ENCODE data around the gene NPY4R.
"Not testable (repeated sequence)": the region's sequence is repeated elsewhere in the genome, so short reads cannot be mapped to it uniquely, and the experiment has no call there.

The NPY4R gene

GRCh38 chr10:46465765-46466164, at the start of gene NPY4R:
TSS of gene NPY4R (minus strand) at chr10:46465958. CDS start at chr10:46462635, 3,323 bp downstream.
- not testable (repeated sequence) for DNase-seq (ENCODE audit: low spot score)

GRCh38 chr10:46515366-46515765, 49.6 kb upstream of the NPY4R start:
- no peak for DNase-seq (ENCODE audit: low spot score)

GRCh38 chr10:46514899-46515298, 49.1 kb upstream of the NPY4R start:
- no peak for DNase-seq (ENCODE audit: low spot score)

- no peak for DNase-seq (ENCODE audit: low spot score)
Observed at GRCh38 chr10:46514431-46514861, 48.7 kb upstream of the NPY4R start.

DNA sequence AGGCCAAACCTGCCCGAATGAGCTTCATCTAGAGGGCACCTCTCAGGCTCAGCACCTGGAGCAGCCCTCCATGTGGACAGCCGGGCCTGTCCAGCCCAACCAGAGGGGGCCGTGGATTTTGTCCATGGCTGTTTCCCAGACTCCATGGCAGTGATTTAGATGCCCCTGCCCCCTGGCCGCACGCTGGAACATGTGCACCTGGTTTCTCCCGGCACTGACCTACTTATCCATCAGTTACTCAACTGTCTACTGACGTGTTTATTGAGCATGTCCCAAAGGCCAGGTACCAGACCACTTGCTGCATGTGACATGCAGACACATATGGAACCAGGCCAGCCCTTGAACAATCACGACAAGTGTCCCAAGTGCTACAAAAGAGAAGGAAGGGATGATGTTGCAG, 47.6 kb upstream of the NPY4R start:
- not testable (repeated sequence) for DNase-seq (ENCODE audit: low spot score)

DNA sequence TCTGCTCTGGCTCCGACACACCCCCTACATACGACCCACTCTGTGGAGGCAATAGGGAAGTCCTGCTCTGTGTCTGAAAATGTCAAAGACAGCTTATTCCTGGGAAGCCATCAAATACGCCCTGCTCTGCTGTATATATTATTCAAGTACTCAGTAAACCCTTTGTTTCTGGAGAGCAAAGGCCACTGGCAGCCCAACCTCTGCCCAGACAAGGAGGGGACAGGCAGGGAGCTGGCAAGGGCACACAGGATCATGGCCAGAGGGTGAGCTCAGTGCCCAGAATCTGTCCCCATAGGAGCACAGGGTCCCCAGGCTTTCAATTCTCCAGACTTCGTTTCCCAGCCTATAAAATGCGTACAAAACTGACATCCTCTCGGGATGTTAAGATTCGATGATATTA, 47.0 kb upstream of the NPY4R start:
- DNase-seq (ENCODE audit: low spot score): not testable (repeated sequence)

DNA sequence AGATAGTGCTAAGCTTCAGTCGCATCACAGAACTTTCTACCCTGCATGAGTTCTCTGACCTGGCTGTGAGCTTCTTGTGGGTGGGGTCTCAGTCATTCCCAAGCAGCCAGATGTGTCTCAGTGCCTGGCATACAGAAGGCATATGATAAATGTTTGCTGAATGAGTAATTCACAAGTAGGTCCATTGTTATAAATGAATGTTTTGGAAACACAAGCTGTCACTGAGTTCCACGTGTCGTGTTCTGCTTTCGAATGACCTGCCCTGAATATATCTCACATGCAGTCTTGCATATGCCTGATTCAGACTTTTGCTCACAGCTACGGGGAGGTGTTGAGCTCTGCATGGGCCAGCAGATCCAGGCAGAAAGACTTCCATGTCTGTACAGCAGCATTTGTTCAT, 46.2 kb upstream of the NPY4R start:
- DNase-seq (ENCODE audit: low spot score): not testable (repeated sequence)

DNA sequence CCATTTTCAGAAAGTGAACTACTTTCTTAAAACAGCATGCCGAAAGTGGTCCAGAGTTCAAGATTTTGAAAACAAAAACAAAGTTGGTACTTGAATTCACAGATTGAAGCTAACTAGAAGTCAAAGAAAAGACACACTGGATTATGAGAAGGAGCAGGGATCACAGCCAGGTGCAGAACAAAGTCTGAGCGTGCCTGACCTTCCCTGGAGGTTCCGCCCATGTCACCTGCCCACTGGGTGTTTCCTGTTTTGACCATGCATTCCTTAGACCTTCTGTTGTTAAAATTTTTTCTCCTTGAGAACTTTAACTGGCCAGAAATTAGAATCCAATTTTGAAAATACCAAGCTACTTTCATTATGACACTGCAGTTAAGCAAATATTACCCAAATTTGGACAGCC, 34.2 kb upstream of the NPY4R start:
- not testable (repeated sequence) for DNase-seq (ENCODE audit: low spot score)

- DNase-seq (ENCODE audit: low spot score): not testable (repeated sequence)
Observed at GRCh38 chr10:46498985-46499703, 33.4 kb upstream of the NPY4R start.

GRCh38 chr10:46497878-46498277, 32.1 kb upstream of the NPY4R start:
- DNase-seq (ENCODE audit: low spot score): not testable (repeated sequence)

GRCh38 chr10:46497401-46497800, 31.6 kb upstream of the NPY4R start:
- DNase-seq (ENCODE audit: low spot score): not testable (repeated sequence)

DNA sequence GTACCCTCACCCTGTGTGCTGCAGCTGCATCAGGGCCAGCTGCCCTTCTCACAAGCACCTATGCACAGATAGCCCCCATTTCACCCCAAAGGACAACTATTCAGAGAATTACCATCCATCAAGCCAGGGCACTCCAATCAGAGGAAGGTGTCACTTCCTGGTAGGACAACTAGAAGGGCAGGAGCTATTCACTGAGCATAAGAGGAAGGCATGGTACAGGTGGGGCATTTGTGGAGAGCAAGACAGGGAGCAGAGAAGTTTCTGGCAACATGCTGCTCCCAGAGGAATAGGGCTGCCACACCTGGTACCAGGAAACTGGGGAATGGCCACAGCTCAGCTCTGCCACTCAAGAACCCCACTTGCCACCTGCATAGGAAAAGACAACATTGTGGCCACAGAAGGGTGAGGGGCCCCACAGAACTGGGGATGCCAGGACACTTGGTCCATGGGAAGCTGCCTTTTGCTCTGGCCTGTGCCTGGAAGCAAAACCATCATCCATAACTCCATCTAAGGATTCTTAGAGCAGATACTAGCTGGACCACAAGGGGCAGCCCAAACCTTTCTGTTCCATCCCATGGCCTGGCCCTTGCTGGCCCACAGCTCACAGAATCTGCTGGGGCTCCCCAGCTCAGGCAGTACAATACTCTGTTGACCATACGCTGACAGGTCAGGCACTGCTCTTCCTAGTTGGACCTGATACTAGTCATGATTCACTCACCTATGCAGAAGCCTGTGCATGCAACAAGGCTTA, 25.8 kb upstream of the NPY4R start:
- not testable (repeated sequence) for DNase-seq (ENCODE audit: low spot score)

DNA sequence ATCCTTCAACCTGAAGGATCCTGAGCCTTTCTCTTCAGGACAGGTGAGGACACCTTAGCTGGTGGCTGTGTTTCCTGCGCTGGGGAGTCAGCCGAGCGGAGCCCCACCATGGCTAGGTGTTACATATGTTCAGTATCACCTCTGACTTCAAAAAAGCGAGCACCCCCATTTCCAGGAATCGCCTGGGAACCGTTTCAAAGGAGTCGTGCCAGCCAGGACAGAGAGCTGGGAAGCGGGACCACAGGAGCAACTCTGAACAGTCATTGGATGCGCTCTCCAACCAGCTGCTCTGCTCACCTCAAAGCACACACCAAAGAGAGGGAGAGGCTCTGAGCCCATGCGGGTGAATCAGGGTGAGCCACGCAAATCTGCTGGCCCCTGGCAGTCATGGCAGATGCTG, 24.5 kb upstream of the NPY4R start:
- DNase-seq (ENCODE audit: low spot score): not testable (repeated sequence)

- not testable (repeated sequence) for DNase-seq (ENCODE audit: low spot score)
Observed at GRCh38 chr10:46486459-46486858, 20.7 kb upstream of the NPY4R start.

DNA sequence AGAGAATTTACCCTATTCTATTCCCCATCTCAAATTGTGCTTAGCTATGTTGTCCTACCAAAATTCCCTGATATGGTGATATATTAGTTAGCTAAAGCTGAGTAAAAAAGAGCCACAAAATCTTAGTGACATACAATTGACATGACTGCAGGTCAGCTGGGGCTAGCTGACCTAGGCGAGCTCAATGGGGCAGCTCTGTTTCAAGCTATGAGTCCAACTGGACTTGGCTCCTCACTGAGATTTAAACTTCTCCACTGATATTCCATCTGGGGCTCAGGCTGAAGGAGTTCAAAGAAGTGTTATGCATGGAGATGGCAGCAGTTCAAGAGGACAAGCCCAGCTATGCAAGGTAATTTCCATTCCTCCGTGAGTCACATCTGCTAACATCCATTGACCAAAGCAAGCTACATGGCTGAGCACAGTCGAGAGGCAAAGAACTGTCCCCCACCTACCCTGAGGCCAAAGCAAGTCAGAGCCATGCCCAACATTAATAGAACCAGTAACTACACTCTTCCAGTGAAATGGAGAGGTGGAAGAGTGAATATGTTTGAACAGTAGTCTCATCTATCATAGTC, 9.1 kb upstream of the NPY4R start:
- not testable (repeated sequence) for DNase-seq (ENCODE audit: low spot score)

DNA sequence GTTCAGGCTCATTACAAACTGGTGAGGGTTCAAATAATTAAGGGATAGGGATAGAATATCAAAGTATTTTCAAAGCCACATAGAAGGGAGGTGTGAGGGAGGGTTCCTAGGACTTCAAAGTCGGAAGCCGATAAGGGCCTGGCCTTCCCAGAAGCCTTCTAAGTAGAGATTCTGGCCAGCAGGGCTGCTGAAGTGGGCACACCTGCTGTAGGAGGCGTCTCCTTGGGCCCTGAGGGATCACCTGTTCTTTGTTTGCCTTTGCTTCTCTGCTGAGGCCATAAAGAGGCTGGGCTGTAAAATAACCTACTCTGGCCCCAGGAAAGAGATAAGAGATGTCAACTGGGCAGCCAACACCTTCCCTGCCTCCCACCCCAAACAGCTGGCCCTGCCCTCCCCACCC, 8.0 kb upstream of the NPY4R start:
- not testable (repeated sequence) for DNase-seq (ENCODE audit: low spot score)

DNA sequence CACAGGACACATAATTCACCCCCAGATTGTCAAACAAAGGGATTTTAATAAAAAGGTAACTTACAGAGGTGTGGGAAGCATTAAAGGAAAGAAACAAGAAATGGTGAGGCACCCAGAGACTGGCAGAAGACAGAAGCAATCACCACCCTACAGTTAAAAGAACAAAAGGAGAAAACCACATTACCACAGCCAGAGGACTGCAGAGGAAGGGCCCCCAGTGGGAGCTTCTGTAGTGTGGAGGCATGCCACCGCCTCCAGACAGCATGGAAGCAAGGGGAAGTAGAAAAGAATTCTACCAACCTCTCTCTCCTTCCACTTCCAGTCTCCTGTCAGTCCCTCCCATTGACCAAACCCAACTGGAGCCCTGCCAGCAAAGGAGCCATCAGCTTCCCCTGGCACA, 4.4 kb upstream of the NPY4R start:
- DNase-seq (ENCODE audit: low spot score): not testable (repeated sequence)

DNA sequence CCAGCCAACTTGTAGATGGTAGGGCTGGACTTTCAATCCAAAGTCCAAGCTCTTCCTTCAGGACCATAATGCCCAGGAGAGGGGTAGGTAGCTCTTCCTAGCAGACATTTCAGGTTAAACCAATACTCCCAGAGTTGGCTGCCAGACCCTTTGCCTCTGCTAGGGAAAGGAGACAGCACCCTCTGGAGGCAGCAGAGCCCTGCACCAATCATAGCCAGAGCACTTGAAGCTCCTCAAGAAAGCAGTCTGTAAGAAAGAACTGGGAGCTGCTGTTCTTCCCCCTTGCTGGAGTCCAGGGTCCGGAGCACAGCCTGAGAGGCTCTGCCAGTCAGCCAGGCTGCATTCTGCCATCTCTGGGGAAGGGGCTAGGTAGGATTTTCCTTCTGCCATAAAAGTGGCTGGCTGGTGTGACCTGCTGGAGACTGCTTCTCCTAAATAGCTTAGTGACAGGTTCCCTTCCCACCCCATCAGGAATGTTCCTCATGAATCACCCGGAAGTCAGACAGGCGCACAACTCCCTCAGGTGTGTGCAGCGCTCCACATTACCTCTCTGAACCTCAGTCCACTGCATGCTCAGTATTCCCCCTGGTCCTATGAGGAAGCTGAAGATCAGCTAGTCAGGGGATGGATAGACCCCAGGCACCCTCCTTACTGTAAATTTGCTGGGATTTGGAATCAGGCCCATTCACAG, 2.5 kb upstream of the NPY4R start:
- DNase-seq (ENCODE audit: low spot score): not testable (repeated sequence)

- not testable (repeated sequence) for DNase-seq (ENCODE audit: low spot score)
Observed at GRCh38 chr10:46463608-46464007, 2.1 kb downstream of the NPY4R start.

- peak; percentile 0 for DNase-seq (ENCODE audit: low spot score)
Observed at GRCh38 chr10:46462276-46462675, 3.5 kb downstream of the NPY4R start.

DNA sequence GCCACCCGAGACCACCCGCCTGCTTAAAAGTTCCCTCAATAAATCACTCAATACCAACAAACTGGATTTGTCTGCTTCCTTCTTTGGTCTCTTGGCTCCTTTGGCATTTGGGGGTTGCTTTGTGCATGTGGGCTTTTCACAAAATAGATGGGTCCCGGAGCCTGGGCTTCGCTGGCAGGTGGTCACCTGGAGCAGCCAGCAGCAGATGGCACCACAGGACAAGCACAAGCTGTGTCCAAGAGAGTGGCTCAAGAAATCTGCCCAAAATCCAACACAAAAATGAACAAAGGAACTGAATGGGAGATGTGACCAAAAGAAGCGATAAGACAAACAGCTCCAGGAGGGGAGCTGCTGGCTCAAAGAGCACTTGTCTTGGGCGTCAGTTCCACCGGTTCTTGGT, 6.2 kb downstream of the NPY4R start:
- DNase-seq (ENCODE audit: low spot score): not testable (repeated sequence)

- not testable (repeated sequence) for DNase-seq (ENCODE audit: low spot score)
Observed at GRCh38 chr10:46457071-46457470, 8.7 kb downstream of the NPY4R start.

All from CD4-positive, alpha-beta T cell treated with Interleukin-6 at 100 ng/mL for 8 hours (primary cell).